22Rv1 (cell line): ENCODE data around the gene RACGAP1.

Experiments
- CTCF ChIP-seq: fragments of 450-650 bp; IDR thresholded peaks from 2 replicates; pipeline ENCODE4 v1.5.1; 2017; ENCODE audit warnings: mild to moderate bottlenecking
- ZFX ChIP-seq: fragments of 450-650 bp; IDR thresholded peaks from 2 replicates; pipeline ENCODE4 v1.6.1; 2017; ENCODE audit warnings: antibody characterized with exemption, borderline replicate concordance

GRCh38 chr12:50042693-50043092, 17.4 kb upstream of the RACGAP1 start:
- TF ChIP-seq CTCF (no peak), ZFX (no peak)
